HG02763 (cell line): Measurements from ENCODE around the gene CCDC34.
A peak's percentile ranks its signal among the peaks of the same experiment; 100 is the strongest.
"Not testable (repeated sequence)": the region's sequence is repeated elsewhere in the genome, so short reads cannot be mapped to it uniquely, and the experiment has no call there.

Source experiments
- ATAC-seq: cut with Tn5 transposase; IDR thresholded peaks from one replicate; pipeline ENCODE4 v1.9.1; 2021; ENCODE audit warnings: mild to moderate bottlenecking, moderate library complexity; ENCODE audit not compliant: unreplicated experiment

Gene CCDC34

GRCh38 chr11:27328614-27329013, 34.4 kb downstream of the CCDC34 start:
- ATAC-seq = no peak

DNA sequence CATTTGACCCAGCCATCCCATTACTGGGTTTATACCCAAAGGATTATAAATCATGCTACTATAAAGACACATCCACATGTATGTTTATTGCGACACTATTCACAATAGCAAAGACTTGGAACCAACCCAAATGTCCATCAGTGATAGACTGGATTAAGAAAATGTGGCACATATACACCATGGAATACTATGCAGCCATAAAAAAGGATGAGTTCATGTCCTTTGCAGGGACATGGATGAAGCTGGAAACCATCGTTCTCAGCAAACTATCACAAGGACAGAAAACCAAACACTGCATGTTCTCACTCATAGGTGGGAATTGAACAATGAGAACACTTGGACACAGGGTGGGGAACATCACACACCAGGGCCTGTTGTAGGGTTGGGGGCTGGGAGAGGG, 36.0 kb downstream of the CCDC34 start:
- ATAC-seq = not testable (repeated sequence)

- ATAC-seq = not testable (repeated sequence)
Measured at GRCh38 chr11:27322196-27322595, 40.8 kb downstream of the CCDC34 start.

DNA sequence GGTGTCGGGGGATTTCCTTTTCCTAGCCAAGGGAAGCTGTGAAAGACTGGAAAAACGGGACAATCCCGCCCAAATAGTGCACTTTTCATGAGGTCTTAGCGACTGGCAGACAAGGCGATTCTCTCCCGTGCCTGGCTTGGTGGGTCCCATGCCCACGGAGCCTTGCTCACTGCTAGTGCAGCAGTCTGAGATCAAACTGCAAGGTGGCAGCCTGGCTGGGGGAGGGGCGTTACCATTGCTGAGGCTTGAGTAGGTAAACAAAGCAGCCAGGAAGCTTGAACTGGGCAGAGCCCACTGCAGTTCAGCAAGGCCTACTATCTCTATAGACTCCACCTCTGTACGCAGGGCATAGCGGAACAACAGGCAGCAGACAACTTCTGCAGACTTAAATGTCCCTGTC, 41.7 kb downstream of the CCDC34 start:
- ATAC-seq = not testable (repeated sequence)

DNA sequence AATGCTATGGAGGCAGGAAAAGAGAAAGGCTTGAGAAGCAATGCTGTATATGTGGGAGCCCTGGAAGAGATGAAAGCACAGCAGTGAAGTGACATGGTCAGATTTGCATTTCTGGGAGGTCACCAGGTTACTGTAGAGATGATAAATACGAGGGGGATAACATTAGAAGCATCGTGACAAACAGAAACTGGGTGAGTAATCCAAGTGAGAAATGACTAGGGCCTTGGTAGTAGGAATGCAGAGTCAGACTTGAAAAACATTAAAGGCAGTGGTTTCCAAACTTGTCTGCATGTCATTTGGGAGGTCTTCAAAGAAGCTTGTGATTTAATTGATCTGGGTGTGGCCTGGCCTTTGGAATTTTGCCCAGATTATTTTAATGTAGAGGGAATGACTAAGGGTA, 43.9 kb downstream of the CCDC34 start:
- peak; percentile 98 for ATAC-seq

- ATAC-seq = no peak
Measured at GRCh38 chr11:27317751-27318150, 45.3 kb downstream of the CCDC34 start.

DNA sequence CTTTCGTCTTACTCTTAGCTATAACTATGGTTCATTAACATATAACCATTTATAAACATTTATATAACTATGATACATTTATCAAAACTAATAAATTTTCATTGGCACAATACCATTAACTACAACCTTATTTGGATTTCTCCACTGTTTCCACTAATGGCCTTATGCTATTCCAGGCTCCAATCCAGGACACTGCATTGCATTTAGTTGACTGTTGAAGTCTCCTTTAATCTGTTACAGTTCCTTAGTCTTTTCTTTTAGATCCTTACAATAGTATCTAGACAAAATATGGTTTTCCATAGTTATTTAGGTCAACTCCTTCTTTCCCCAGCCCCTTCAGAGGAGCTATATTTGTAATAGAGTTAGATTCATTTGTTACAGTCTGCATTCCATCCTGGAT, 47.2 kb downstream of the CCDC34 start:
- no peak for ATAC-seq

DNA sequence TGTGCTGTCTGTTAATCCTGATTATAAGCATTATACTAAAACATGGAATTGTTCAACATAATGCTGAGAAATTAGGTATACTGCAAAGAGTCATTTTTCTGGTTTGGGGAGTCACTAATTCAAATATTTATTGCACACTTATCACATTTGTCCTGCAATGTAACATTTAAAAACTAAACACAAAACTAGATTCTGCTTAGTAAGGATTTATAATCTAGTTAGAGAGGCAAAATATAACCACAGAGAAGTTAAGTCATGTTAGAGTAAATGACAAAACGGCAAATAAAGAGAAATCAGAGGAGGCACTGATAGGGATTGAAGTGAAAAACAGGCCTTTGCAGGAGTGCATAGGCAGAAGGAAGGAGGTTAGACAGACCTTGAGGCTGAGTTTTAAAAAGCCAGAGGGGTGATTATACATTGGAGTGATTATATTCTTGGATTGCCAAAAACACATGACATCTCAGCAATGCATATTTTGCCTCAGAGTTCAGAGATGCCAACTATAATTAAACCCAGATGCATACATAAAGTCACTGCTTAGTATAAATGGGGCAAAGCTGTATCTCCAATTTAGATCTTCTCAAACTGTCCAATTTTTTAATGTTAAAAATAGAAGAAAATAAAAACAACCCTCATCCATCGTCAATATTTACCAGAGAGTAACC, 49.7 kb downstream of the CCDC34 start:
- ATAC-seq = no peak

- ATAC-seq = no peak
Measured at GRCh38 chr11:27312110-27312509, 50.9 kb downstream of the CCDC34 start.

DNA sequence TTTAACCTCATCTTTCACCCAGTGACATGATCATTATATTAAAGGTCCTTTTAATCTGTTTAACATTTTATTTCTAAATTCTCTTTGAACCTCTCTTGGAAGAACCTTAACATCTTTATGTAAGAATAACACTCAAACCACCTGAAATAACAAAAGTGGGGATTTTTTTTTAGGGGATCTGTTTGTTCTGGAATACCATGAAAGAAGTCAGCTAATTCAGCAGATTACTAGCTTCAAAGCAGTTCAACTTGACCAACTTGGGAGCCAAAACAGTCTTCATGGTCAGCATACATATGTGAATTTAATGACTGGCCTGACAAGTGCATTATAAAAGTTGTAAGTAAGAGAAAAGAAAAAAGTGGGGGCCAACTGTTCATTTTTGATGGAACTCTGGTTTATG, 52.3 kb downstream of the CCDC34 start:
- no peak for ATAC-seq

GRCh38 chr11:27310182-27310581, 52.8 kb downstream of the CCDC34 start:
- ATAC-seq = no peak

DNA sequence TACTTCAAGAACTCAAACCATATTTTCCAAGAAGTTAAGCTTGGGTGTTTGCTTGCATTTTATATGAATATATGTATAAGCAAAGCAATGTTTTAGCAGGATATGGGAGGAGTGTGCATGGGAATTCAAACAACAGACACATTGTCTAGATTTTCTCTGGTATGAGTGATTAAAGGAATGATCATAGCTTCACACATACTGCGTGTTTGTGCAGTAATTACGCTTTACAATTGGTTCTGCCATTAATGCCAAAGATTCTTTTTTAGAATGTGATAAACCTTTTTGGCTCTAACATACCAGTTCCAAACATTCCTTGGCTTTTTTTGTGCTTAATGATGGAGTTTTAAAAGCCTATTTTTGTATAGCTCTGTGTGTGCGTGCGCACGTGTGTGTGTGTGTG, 54.0 kb downstream of the CCDC34 start:
- no peak for ATAC-seq

- ATAC-seq = no peak
Measured at GRCh38 chr11:27307232-27307631, 55.8 kb downstream of the CCDC34 start.

GRCh38 chr11:27305751-27306150, 57.3 kb downstream of the CCDC34 start:
- ATAC-seq = no peak

GRCh38 chr11:27304514-27304913, 58.5 kb downstream of the CCDC34 start:
- no peak for ATAC-seq

- no peak for ATAC-seq
Measured at GRCh38 chr11:27303903-27304302, 59.1 kb downstream of the CCDC34 start.

DNA sequence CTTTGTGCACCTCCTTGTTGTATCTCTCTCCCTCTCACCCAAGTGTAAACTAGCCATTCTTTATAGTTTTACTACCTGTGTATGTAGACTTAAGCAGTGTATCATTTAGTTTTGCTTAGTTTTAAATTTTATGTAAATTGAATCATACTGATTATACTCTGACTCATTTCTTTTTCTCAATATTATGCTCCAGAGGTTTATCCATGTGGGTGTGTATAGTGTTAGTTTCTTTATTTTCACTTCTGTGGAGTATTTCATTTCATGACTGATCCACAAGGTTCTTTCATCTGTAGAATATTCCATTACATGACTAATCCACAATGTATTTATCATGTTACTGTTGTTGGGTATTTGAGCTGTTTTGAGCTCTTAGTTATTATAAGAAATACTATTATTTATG, 62.0 kb downstream of the CCDC34 start:
- no peak for ATAC-seq

- no peak for ATAC-seq
Measured at GRCh38 chr11:27297616-27298015, 65.4 kb downstream of the CCDC34 start.

GRCh38 chr11:27296497-27296896, 66.5 kb downstream of the CCDC34 start:
- ATAC-seq = peak; percentile 72

- no peak for ATAC-seq
Measured at GRCh38 chr11:27295928-27296327, 67.1 kb downstream of the CCDC34 start.

GRCh38 chr11:27294654-27295053, 68.4 kb downstream of the CCDC34 start:
- ATAC-seq = no peak

- ATAC-seq = no peak
Measured at GRCh38 chr11:27293515-27294417, 69.2 kb downstream of the CCDC34 start.
